ENCODE measurements around the gene GAS7.

The GAS7 gene

DNA sequence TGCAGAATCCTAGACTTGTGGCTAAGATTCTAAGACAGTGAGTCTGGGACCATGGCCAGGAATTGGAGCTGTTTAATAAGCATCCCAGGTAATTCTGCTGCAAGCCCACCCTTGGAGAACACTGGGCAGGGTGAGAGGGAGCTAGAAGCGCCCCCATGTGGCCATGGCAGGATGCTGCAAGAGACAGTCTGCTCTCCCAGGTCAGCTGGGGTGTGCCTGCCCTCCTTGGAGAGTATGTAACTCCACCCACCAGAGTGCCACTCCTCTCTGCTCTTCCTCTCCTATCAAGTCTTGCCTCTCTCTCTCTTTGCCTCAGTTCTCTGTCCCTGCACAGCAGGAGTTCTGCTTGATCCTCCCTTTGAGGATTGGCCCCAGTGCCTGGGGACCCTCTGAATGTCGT lies 308.3 kb downstream of the GAS7 start:
- Mint-ChIP-seq H3K9me3 (no peaks in the 10 kb centered on the region), H3K27me3 (peaks cover 12% of the 10 kb centered on the region), H3K27ac (no peak overlapping the region), H3K4me1 (ENCODE audit: low read depth) (no peaks in the 10 kb centered on the region), H3K4me3 (no peak overlapping the region), H3K36me3 (ENCODE audit: low read depth) (no peaks in the 10 kb centered on the region)
- no peak for DNase-seq

DNA sequence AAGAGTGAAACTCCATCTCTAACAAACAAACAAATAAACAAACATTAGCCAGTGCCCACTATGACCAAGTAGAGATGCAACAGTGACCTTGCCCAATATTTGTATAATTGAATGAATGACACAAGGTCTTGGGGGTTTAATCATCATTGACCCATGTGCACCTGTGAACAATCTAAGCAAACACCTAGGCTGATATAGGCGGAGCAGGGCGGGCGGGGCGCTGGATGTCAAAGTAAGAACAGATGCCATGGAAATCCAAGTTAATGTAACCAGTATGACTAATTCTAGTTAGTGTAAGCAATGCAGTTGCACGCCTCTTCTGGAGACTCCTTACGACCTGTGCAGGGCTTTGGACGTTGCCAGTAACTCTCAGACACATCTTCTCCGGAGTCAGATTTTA lies 310.9 kb downstream of the GAS7 start:
- Mint-ChIP-seq H3K36me3 (ENCODE audit: low read depth) (no peaks in the 10 kb centered on the region), H3K27ac (no peak overlapping the region)

DNA sequence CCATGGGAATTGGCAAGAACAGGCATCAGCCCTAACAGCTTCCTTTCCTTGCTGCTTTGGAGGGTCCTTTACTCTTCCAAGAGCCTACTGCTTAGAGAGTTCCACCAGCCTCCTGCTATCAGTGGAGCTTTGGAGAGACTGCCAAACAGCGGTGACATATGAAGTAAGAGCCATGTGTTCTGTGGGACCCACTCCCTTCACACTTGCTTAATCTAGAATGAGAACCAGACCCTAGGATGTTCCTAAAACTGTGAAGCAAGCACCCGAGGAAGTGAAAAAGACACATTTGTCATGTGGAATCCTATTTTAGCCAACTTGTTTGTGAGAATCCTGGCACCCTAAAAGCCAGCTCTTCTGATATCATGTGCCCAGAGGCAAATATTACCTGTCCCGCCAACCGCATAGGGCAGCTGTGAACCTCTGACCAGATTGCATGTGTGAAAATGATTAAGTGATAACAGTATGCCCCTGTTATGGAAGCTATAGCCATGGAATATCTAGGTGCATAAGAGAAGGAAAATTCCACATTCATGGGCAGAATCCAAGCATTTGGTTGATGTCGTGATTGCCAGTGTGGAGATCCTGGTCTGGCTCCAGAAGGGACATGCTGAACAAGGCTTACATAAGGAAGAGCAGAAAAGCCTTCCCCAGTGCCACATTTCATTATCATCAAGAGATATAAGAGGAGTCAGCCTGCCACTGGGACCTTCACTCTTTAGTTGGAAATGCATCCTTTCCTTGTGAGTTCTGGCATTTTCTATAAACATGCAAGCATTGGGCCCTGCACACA lies 312.1 kb downstream of the GAS7 start:
- Mint-ChIP-seq H3K4me1 (ENCODE audit: low read depth) (no peaks in the 10 kb centered on the region), H3K27me3 (no peaks in the 10 kb centered on the region), H3K36me3 (ENCODE audit: low read depth) (no peaks in the 10 kb centered on the region), H3K4me3 (no peak overlapping the region), H3K9me3 (peaks cover 24% of the 10 kb centered on the region), H3K27ac (no peak overlapping the region)
- DNase-seq, result no peak

More for the DNA sequence above, 310.9 kb downstream of the GAS7 start:
- no peaks in the 10 kb centered on the region for H3K27me3 Mint-ChIP-seq
- no peak overlapping the region for H3K4me3 Mint-ChIP-seq
- H3K4me1 Mint-ChIP-seq (ENCODE audit: low read depth), result no peaks in the 10 kb centered on the region
- H3K9me3 Mint-ChIP-seq, result peaks cover 15% of the 10 kb centered on the region
- no peak for DNase-seq

DNA sequence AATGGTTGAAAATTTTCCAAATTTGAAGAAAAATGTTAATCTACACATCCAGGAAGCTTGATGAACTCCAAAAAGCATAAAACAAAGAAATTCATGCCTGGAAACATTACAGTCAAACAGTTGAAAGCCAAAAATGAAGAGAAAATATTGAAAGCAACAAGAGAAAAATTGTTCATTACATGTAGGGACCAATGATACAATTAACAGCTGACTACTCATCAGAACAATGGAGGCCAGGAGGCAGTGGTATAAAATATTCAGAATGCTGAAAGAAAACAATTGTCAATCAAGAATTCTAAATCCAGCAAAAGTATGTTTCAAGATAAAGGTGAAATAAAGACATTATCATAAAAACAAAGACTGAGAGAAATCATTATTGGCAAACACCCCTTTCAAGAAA lies 315.0 kb downstream of the GAS7 start:
- Mint-ChIP-seq H3K27me3 (no peaks in the 10 kb centered on the region), H3K4me3 (no peak overlapping the region), H3K9me3 (peaks cover 29% of the 10 kb centered on the region), H3K4me1 (ENCODE audit: low read depth) (no peaks in the 10 kb centered on the region), H3K27ac (no peak overlapping the region), H3K36me3 (ENCODE audit: low read depth) (no peaks in the 10 kb centered on the region)
- DNase-seq, result no peak

DNA sequence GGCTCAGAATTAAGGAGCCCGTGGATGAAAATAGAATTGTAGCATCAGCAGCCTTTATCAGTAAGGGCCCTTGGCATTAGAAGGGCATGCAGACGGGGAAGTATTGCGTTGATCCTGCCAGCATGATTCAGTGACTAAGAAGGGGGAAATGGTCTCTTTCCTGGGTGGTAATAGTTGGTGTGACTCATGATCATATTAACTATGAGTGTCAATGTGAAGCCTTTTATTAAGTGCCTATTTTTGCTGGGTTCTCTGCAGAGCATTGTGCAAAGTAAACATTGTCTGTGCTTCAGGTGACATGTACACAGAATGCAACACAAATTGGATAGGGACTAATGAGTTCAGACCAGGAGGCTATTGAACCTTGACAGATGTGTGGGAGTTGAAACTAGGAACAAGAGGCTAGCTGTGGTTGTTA lies 317.8 kb downstream of the GAS7 start:
- H3K27ac Mint-ChIP-seq, result no peak overlapping the region
- H3K4me1 Mint-ChIP-seq (ENCODE audit: low read depth), result no peaks in the 10 kb centered on the region
- H3K27me3 Mint-ChIP-seq, result peaks cover 10% of the 10 kb centered on the region
- no peaks in the 10 kb centered on the region for H3K36me3 Mint-ChIP-seq (ENCODE audit: low read depth)
- H3K9me3 Mint-ChIP-seq, result peaks cover 29% of the 10 kb centered on the region
- DNase-seq, result no peak
- H3K4me3 Mint-ChIP-seq, result no peak overlapping the region

DNA sequence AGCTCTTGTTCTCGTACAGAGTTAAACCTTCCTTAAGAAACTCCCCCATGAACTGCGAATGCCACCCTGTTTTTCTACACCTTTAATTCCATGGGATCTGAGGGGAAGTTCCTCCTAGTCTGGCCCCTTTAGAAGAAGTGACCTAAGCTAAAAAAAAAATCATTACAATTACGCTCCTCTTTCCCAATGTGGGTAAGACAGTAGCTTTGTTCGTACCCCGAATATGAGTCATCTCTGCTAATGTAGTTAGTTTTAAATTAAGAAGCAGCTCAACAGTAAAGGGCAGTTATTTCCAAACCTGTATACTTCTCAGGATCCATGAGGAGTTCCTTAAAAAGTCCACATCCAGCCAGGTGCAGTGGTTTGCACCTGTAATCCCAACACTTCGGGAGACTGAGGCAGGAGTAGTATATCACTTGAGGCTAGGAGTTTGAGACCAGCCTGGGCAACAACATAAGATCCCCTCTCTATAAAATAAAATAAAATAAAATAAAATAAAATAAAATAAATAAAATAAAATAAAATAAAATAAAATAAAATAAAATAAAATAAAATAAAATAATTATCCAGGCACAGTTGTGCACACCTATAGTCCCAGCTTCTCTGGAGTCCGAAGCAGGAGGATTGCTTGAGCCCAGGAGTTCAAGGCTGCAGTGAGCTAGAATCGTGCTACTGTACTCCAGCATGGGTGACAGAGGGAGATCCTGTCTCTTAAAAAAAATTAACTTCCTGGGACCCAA lies 319.4 kb downstream of the GAS7 start:
- Mint-ChIP-seq H3K27ac (no peak overlapping the region), H3K27me3 (peaks cover 20% of the 10 kb centered on the region), H3K9me3 (peaks cover 22% of the 10 kb centered on the region), H3K4me1 (ENCODE audit: low read depth) (no peaks in the 10 kb centered on the region), H3K36me3 (ENCODE audit: low read depth) (no peaks in the 10 kb centered on the region), H3K4me3 (no peak overlapping the region)
- no peak for DNase-seq

DNA sequence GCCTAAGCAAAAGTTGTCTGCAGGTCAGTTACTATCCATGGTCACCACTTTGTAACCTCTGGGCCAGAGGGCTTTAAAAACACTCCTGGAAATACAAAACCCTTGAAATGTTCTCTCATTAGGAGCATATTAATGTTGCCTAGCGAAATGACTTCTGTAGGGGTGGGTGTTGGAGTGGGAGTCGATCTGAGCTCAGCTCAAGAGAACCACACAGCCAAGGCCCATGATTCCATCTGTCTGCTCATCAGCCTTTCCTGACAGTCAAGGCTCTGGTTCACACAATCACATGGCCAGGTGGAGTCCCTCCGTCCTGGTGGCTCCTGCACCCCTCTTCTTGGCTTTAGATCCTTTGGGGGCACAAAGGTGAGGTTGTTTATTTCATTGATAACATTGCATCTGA lies 320.1 kb downstream of the GAS7 start:
- H3K36me3 Mint-ChIP-seq (ENCODE audit: low read depth), result no peaks in the 10 kb centered on the region
- no peaks in the 10 kb centered on the region for H3K4me1 Mint-ChIP-seq (ENCODE audit: low read depth)
- no peak for DNase-seq
- peaks cover 18% of the 10 kb centered on the region for H3K9me3 Mint-ChIP-seq
- peaks cover 20% of the 10 kb centered on the region for H3K27me3 Mint-ChIP-seq
- H3K4me3 Mint-ChIP-seq, result no peak overlapping the region
- no peak overlapping the region for H3K27ac Mint-ChIP-seq

DNA sequence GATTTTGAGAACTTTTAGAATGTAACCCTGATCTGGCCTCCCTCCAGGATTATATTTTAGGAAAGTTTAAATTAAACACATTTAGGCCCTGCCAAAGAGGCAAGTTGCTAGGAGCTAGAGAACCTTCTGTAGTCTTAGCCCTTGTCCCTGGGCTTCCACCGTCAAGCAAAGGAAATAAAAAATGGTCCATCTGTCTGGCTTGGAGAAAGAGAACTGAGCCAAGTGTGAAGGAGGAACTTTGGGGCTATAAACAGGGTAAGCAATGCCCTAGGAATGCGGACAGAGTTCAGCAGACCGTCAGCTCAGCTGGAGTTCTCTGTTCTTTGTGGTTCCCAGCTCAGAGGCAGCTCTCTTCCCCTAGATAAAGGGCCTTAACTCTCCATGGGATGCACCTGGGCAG lies 323.0 kb downstream of the GAS7 start:
- H3K27me3 Mint-ChIP-seq, result peaks cover 23% of the 10 kb centered on the region
- H3K36me3 Mint-ChIP-seq (ENCODE audit: low read depth), result no peaks in the 10 kb centered on the region
- no peaks in the 10 kb centered on the region for H3K4me1 Mint-ChIP-seq (ENCODE audit: low read depth)
- no peak for DNase-seq
- peaks cover under 1% of the 10 kb centered on the region for H3K9me3 Mint-ChIP-seq
- no peak overlapping the region for H3K4me3 Mint-ChIP-seq
- no peak overlapping the region for H3K27ac Mint-ChIP-seq

DNA sequence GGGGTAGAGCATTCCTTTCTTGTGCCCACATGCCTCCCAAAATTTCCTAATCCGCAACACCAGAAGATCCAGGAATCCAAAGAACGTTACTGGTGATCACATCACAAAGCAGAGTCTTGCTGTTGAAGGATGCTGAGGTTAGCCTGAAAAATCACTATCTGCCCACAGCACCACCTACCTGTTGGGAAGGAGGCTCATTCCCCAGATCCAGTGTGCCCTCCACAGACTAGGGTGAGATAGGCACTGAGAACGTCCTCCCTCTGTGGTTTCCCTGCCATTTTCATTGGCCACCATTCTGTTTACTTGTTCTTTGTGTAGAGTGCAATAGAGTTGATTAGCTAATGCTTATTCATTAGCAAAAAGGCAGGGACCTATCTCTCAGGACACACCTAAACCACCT lies 323.7 kb downstream of the GAS7 start:
- Mint-ChIP-seq H3K27ac (no peak overlapping the region), H3K9me3 (no peaks in the 10 kb centered on the region), H3K27me3 (peaks cover 23% of the 10 kb centered on the region), H3K4me3 (no peak overlapping the region), H3K4me1 (ENCODE audit: low read depth) (no peaks in the 10 kb centered on the region), H3K36me3 (ENCODE audit: low read depth) (no peaks in the 10 kb centered on the region)
- no peak for DNase-seq

DNA sequence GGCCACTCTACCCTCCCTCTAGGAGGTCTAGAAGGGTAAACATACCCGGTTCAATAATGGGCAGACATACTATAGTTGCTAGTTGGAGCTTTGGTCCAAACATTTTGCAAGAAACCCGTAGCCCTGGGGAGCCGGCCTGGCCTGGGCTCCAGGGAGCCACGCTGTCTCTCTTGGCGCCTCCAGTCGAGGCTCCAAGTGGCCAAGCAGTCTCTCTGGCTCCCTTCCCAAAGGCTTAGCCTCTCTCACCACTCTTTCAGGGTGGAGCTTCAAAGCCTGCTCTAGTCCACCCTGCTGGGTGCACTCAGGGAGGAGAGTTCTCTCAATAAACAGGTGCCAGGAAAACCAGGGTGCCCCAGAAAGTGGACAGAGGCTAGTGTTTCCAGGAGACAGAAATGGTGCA lies 325.6 kb downstream of the GAS7 start:
- no peak for DNase-seq
- Mint-ChIP-seq H3K4me3 (no peak overlapping the region), H3K27ac (no peak overlapping the region), H3K27me3 (peaks cover 26% of the 10 kb centered on the region), H3K9me3 (no peaks in the 10 kb centered on the region), H3K4me1 (ENCODE audit: low read depth) (no peaks in the 10 kb centered on the region), H3K36me3 (ENCODE audit: low read depth) (no peaks in the 10 kb centered on the region)

DNA sequence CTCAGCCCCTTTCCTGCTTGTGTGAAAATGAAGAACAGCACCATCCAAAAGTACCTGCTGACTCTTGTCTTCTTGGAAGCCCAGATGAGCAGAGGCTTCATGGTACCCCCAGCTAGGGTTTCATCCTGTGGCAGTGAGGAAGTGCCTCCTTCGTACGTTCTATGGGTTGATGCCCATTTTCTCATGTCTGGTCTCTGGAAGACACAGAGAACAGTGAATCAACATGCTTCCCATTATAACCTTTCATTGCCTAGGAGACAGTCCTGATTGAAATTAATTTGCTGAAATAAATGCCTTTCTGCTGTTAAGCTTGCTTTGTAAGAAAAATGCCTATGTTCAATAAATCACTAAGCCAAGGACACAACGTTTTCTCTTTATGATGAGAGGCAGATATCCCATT lies 329.9 kb downstream of the GAS7 start:
- DNase-seq, result no peak
- Mint-ChIP-seq H3K4me1 (ENCODE audit: low read depth) (no peaks in the 10 kb centered on the region), H3K27me3 (peaks cover 10% of the 10 kb centered on the region), H3K4me3 (no peak overlapping the region), H3K36me3 (ENCODE audit: low read depth) (no peaks in the 10 kb centered on the region), H3K27ac (no peak overlapping the region), H3K9me3 (no peaks in the 10 kb centered on the region)

DNA sequence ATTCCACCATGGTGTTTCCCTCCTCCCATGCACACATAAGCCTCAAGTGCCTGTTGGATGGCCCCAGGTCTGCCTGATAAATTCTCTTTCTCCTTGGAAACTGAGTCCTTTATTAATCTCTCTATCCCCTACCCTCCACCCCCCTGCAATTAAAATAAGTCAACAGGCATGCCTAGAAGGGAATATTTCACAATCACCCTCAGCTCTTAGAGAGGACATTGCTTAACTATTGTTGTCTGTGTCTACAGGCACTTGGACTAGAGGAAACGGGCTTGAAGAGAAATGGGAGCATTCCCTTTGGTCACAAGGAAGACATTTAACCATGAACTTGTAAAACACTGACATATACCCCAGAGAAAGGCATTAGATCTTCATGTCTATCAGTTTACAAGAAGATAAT lies 332.8 kb downstream of the GAS7 start:
- H3K27ac Mint-ChIP-seq, result no peak overlapping the region
- DNase-seq, result no peak

DNA sequence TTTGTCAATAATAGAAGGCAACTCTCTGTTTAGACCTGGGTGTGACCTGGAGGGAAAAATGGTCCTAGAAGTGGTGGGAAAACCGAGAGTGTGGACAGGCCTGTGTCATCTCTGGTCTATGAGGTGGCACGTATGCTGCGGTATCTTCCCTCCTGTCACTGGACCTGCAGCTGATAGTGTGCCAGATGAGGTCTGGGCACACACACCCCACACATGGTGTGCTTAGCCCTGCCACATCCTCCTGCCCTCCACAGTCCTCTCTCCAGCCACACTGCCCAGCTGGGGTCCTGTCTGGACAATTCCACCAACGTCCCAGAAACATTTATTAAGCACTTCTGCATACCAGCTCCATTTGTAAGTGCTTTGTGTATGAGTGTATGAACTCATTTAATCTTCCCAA lies 335.5 kb downstream of the GAS7 start:
- Mint-ChIP-seq H3K36me3 (ENCODE audit: low read depth) (no peaks in the 10 kb centered on the region), H3K9me3 (peaks cover 4% of the 10 kb centered on the region), H3K4me1 (ENCODE audit: low read depth) (no peaks in the 10 kb centered on the region), H3K27ac (no peak overlapping the region), H3K4me3 (no peak overlapping the region), H3K27me3 (peaks cover 12% of the 10 kb centered on the region)
- DNase-seq, result no peak

More for the DNA sequence above, 332.8 kb downstream of the GAS7 start:
- no peak overlapping the region for H3K4me3 Mint-ChIP-seq
- H3K36me3 Mint-ChIP-seq (ENCODE audit: low read depth), result no peaks in the 10 kb centered on the region
- peaks cover 14% of the 10 kb centered on the region for H3K27me3 Mint-ChIP-seq
- H3K9me3 Mint-ChIP-seq, result peaks cover 2% of the 10 kb centered on the region
- no peaks in the 10 kb centered on the region for H3K4me1 Mint-ChIP-seq (ENCODE audit: low read depth)

DNA sequence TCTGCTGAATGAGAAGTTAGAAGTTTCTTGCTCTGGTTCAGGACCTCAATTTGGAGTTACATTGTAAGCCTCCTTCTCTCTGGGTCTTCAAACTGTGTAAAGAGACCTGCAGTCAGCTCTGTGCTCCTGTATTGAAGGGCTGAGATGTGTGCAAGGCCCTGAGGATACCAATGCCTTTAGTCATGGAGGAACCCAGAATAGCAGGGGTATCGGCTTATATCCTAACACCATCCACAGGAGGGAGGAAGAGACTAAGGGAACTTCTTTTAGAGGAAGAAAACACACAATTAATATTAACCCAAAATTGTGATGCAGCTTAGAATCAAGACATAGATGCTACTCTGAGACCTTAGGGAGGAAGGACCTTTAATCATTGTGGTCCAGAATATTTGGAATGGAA lies 336.2 kb downstream of the GAS7 start:
- Mint-ChIP-seq H3K4me3 (no peak overlapping the region), H3K4me1 (ENCODE audit: low read depth) (no peaks in the 10 kb centered on the region), H3K27me3 (peaks cover 9% of the 10 kb centered on the region), H3K9me3 (peaks cover 5% of the 10 kb centered on the region), H3K27ac (no peak overlapping the region), H3K36me3 (ENCODE audit: low read depth) (no peaks in the 10 kb centered on the region)
- DNase-seq, result no peak

DNA sequence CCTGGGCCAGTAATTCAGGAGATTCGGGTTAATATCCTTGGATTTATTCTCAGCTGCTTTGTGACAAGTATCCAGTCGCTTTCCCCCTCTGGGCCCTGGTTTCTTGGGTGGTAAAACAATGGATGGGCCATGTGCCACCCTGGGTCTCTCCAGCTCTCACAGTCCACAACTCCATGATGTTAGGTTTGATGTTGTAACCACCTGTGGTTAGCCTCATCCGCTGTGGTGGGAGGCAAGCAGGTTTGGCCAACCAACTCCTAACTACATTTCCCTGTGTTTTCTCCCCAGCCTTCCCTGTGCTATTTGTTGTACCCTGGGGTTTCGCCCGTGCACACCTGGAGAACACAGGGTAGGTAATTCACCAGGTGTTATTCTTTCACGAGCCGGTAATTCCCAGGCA lies 337.6 kb downstream of the GAS7 start:
- H3K9me3 Mint-ChIP-seq, result peaks cover 5% of the 10 kb centered on the region
- no peak overlapping the region for H3K4me3 Mint-ChIP-seq
- no peaks in the 10 kb centered on the region for H3K4me1 Mint-ChIP-seq (ENCODE audit: low read depth)
- no peaks in the 10 kb centered on the region for H3K36me3 Mint-ChIP-seq (ENCODE audit: low read depth)
- no peak overlapping the region for H3K27ac Mint-ChIP-seq
- DNase-seq, result no peak
- peaks cover 9% of the 10 kb centered on the region for H3K27me3 Mint-ChIP-seq

Measured in activated T-cell treated with anti-CD3 and anti-CD28 coated beads, Interleukin-2, amount 50 U/mL, for 24 hours (primary cell).